Adrenal gland (tissue), 5 donors: Measurements from ENCODE around the gene CPNE8.

Experiments
- POLR2A ChIP-seq, 2 donors: fragments of 450-650 bp; IDR thresholded peaks; one replicate each; pipeline ENCODE4 v1.6.1; 2017; ENCODE audit warnings: antibody characterized with exemption in 2 of 2, mild to moderate bottlenecking in 2 of 2, moderate library complexity in 1 of 2
- TF ChIP-seq, protein P1 (sequence below), 6 experiments: fragments of 450-650 bp in 4 of 6; fragments of 200-600 bp in 2 of 6; sonication (generic) in 1 of 6; IDR thresholded peaks; 1 replicate in 5 of 6; 2 replicates in 1 of 6; pipeline versions ENCODE4 v1.5.1 to v1.8.0; 2016 to 2021; ENCODE audit warnings: antibody characterized with exemption in 6 of 6, mild to moderate bottlenecking in 2 of 6, moderate library complexity in 1 of 6
- donor health status: DM: no; HTN: no; CAD: no.

DNA sequence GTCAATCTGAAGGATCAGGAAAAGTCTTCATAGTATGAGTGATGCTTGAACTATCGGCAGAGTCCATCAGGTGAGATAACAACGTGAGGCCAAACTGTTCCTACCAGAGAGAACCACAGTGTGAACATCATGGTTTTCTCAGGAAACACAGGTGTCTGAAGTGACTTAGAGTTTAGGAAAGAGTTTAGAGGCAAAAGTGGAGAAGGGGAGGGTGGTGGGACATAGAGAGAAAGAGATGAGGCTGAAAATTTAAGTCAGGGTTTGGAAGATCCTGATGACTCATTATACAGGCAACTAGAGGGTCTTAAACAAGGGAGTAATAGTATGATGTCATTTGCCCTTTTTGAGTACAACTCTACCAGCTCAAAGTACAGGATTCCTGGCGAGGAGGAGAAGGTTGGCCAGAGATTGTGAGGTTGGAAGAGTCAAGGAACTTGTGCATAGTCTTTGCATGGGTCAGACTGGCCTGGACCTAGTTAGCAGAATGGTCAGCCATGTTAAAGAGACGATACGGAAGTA lies 16.0 kb downstream of the CPNE8 start:
- TF ChIP-seq, protein P1, sequence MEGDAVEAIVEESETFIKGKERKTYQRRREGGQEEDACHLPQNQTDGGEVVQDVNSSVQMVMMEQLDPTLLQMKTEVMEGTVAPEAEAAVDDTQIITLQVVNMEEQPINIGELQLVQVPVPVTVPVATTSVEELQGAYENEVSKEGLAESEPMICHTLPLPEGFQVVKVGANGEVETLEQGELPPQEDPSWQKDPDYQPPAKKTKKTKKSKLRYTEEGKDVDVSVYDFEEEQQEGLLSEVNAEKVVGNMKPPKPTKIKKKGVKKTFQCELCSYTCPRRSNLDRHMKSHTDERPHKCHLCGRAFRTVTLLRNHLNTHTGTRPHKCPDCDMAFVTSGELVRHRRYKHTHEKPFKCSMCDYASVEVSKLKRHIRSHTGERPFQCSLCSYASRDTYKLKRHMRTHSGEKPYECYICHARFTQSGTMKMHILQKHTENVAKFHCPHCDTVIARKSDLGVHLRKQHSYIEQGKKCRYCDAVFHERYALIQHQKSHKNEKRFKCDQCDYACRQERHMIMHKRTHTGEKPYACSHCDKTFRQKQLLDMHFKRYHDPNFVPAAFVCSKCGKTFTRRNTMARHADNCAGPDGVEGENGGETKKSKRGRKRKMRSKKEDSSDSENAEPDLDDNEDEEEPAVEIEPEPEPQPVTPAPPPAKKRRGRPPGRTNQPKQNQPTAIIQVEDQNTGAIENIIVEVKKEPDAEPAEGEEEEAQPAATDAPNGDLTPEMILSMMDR (IDR thresholded peaks at IDR 0.05), result no peak
- TF ChIP-seq POLR2A (IDR thresholded peaks at IDR 0.05), result no peak
